Right atrium auricular region (tissue), 2 donors: ENCODE data around the gene C10orf62. TPM values are rescaled to one million over a fixed set of nuclear protein-coding genes. Genes with fewer than 3 reads are reported as not detected.
A peak's percentile ranks its signal among the peaks of the same experiment; 100 is the strongest.

Experiments used
- DNase-seq: peaks from one replicate; pipeline ENCODE4 v3.0.0-alpha.2; 2019; ENCODE audit warnings: low spot score
- H3K27ac ChIP-seq, 2 donors: fragments of 200-600 bp; sonication (generic); 1 replicate in 1 of 2; 2 replicates in 1 of 2; pipeline ENCODE4 v1.5.1; 2016 to 2019
- H3K27me3 ChIP-seq, 2 donors: fragments of 200-600 bp; sonication (generic); one replicate each; pipeline versions ENCODE4 v1.5.1 to v1.6.0; 2017 to 2019
- H3K36me3 ChIP-seq: fragments of 200-600 bp; sonication (generic); one replicate; pipeline ENCODE4 v1.5.1; 2016
- H3K4me1 ChIP-seq, 2 donors: fragments of 200-600 bp; sonication (generic); one replicate each; pipeline versions ENCODE4 v1.5.1 to v1.6.0; 2017 to 2019
- H3K4me3 ChIP-seq, 2 donors: fragments of 200-600 bp; sonication (generic); 1 replicate in 1 of 2; 2 replicates in 1 of 2; pipeline ENCODE4 v1.5.1; 2017 to 2019; ENCODE audit warnings: mild to moderate bottlenecking in 1 of 2, moderate library complexity in 1 of 2
- H3K9me3 ChIP-seq, 2 donors: fragments of 200-600 bp; sonication (generic); one replicate each; pipeline ENCODE4 v1.5.1; 2019
- CTCF ChIP-seq, 2 donors: fragments of 200-600 bp; sonication (generic); IDR thresholded peaks; one replicate each; pipeline ENCODE4 v1.5.1; 2019; ENCODE audit warnings: antibody characterized with exemption in 2 of 2
- total RNA-seq, 2 donors: library from RNA; depleted of rRNA; stranded (reverse); fragments of >200 nt; gene quantifications; one replicate each; pipeline ENCODE4 v1.1.0, GENCODE V29; 2016

The C10orf62 gene
- total RNA-seq, result under 1 TPM; 0.35 to 0.67 TPM

- no peak for DNase-seq
- Histone ChIP-seq H3K27ac (no peak within 1 kb of the TSS), H3K27me3 (no peaks in the 10 kb centered on the region), H3K9me3 (no peaks in the 10 kb centered on the region), H3K4me3 (no peak within 1 kb of the TSS), H3K36me3 (no peaks in the 10 kb centered on the region), H3K4me1 (peaks cover 0 to 30% of the 10 kb centered on the region in 2 donors)
- TF ChIP-seq CTCF (IDR thresholded peaks at IDR 0.05), result no peak
Measured at GRCh38 chr10:97589479-97589878, at the start of gene C10orf62. Gene C10orf62, plus strand, starts transcription at chr10:97589721. Its CDS starts 177 bp downstream, at chr10:97589898.

GRCh38 chr10:97540669-97541500, 48.6 kb upstream of the C10orf62 start:
- Histone ChIP-seq H3K36me3 (no peaks in the 10 kb centered on the region), H3K4me1 (peaks cover 0 to 50% of the 10 kb centered on the region in 2 donors), H3K27ac (peak overlapping the region; percentile 50 to 90), H3K4me3 (no peak overlapping the region), H3K27me3 (no peaks in the 10 kb centered on the region), H3K9me3 (no peaks in the 10 kb centered on the region)
- no peak for DNase-seq
- no peak for TF ChIP-seq CTCF (IDR thresholded peaks at IDR 0.05)

GRCh38 chr10:97542169-97543024, 47.1 kb upstream of the C10orf62 start:
- TF ChIP-seq CTCF (IDR thresholded peaks at IDR 0.05), result no peak
- Histone ChIP-seq H3K27me3 (no peaks in the 10 kb centered on the region), H3K36me3 (no peaks in the 10 kb centered on the region), H3K4me1 (peaks cover 0 to 58% of the 10 kb centered on the region in 2 donors), H3K4me3 (no peak overlapping the region), H3K27ac (peak overlapping the region; percentile 86 to 90), H3K9me3 (no peaks in the 10 kb centered on the region)
- DNase-seq, result peak; percentile 89

GRCh38 chr10:97543025-97543546, 46.4 kb upstream of the C10orf62 start:
- H3K27me3 ChIP-seq, result no peaks in the 10 kb centered on the region
- H3K4me3 ChIP-seq, result no peak overlapping the region
- no peaks in the 10 kb centered on the region for H3K9me3 ChIP-seq
- no peaks in the 10 kb centered on the region for H3K36me3 ChIP-seq
- peak overlapping the region; percentile 86 to 90 for H3K27ac ChIP-seq
- peak; percentile 94 for DNase-seq
- TF ChIP-seq CTCF (IDR thresholded peaks at IDR 0.05), result no peak
- peaks cover 0 to 65% of the 10 kb centered on the region in 2 donors for H3K4me1 ChIP-seq

- no peak overlapping the region for H3K27ac ChIP-seq
- peaks cover 0 to 66% of the 10 kb centered on the region in 2 donors for H3K4me1 ChIP-seq
- H3K9me3 ChIP-seq, result no peaks in the 10 kb centered on the region
Measured at GRCh38 chr10:97546456-97547270, 42.9 kb upstream of the C10orf62 start.

More at GRCh38 chr10:97546456-97547270, 42.9 kb upstream of the C10orf62 start:
- Histone ChIP-seq H3K36me3 (no peaks in the 10 kb centered on the region), H3K27me3 (no peaks in the 10 kb centered on the region), H3K4me3 (no peak overlapping the region)
- no peak for DNase-seq
- no peak for TF ChIP-seq CTCF (IDR thresholded peaks at IDR 0.05)
